GM19035 (cell line): ENCODE measurements around the gene PAPPA2.
"Not testable (repeated sequence)": the region's sequence is repeated elsewhere in the genome, so short reads cannot be mapped to it uniquely, and the experiment has no call there.

Experiments
- ATAC-seq: cut with Tn5 transposase; IDR thresholded peaks from one replicate; pipeline ENCODE4 v1.9.1; 2021; ENCODE audit not compliant: unreplicated experiment

Gene PAPPA2

DNA sequence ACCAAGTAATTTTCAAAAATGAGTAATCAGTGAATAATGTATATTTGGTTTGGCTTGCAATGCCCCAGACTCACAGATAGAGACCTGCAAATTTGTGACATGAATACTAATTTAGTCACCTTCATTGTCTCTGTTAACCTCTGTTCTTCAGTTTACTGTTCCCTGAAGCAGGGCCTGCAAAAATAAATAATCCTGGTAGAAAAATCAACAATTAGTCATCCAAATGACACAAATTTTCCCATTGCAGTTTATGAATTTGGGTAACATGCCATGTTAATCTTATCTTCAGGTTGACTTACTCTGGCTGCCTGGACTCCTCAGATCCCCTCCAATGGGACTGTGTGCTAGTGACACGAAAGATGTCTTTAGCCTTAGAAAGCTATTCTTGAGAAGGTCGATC lies 289.5 kb downstream of the PAPPA2 start:
- ATAC-seq, result no peak

DNA sequence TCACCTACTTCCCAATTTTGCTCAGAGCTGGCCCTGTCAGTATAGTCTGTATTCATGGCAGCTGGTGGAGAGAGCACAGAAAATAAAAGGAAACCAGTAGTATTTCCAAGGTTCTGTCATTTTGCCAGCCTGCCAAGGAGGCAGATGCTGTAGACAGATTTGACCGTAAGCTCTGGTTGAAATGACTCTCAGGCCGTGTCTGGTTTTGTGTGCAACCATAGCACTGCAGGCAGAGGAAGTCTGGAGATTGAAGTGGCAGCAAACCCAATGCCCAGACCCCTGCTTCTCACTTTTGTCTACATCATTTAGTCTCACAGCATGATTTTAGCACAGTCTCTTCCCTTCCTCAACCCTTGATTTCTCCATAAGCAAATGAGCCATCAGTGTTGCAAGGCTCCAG lies 291.7 kb downstream of the PAPPA2 start:
- no peak for ATAC-seq

DNA sequence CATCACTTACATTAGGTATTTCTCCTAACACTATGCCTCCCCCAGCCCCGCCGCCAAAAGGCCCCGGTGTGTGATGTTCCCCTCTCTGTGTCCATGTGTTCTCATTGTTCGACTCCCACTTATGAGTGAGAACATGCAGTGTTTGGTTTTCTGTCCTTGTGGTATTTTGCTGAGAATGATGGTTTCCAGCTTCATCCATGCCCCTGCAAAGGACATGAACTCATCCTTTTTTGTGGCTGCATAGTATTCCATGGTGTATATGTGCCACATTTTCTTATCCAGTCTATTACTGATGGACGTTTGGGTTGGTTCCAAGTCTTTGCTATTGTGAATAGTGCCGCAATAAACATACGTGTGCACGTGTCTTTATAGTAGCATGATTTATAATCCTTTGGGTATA lies 293.8 kb downstream of the PAPPA2 start:
- ATAC-seq, result not testable (repeated sequence)

DNA sequence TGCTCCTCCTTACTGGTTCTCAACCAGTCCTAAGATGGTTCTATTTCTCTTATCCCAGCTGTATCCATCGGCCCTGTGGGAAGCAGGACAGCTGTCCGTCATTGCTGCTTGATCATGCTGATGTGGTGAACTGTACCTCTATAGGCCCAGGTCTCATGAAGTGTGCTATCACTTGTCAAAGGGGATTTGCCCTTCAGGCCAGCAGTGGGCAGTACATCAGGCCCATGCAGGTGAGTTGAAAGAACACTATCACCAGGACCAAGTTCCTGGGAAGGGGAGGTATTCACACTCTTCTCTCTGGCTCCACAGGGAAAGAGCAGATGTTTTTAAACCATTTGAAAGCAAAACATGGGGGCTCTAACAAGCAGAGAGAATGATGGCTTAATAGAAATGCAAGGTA lies 302.6 kb downstream of the PAPPA2 start:
- no peak for ATAC-seq

DNA sequence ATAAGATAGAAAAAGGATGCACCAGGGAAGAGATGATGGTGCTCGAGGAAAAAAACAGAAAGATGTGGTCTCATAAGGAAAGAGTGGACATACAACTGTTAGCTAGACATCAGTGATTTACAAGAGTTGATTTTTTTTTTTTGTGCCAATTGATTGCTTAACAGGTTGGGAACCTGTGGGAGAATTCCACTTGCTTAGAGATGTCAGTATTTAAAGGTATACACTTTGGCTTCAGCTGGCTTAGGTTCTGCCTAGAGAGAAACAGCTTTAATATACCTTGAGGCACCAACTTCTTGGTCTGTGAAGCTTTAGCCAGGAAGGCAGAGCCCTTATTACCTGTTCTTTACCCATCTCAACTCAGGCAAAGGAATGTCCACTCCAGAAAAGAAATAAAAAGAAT lies 303.8 kb downstream of the PAPPA2 start:
- no peak for ATAC-seq

DNA sequence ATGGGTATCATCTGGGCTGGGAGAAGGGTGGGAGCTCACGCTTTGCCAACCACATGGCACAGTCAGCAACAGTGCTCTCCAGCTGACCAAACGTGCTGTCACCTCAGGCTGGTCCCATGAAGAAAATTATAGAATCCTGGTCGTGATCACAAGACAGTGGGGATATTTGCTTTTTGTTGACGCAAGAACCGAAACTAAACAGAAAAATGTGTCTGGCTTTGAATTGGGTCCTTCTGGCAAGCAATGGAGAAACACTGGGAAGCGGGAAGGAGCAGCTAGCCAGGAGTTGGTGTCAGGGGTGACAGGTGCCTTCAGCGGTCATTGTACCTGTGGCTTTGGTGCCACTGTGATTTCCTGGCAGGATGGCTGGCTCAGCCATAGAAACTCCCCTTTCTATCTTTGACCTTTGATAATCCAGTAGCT lies 304.8 kb downstream of the PAPPA2 start:
- ATAC-seq, result no peak

DNA sequence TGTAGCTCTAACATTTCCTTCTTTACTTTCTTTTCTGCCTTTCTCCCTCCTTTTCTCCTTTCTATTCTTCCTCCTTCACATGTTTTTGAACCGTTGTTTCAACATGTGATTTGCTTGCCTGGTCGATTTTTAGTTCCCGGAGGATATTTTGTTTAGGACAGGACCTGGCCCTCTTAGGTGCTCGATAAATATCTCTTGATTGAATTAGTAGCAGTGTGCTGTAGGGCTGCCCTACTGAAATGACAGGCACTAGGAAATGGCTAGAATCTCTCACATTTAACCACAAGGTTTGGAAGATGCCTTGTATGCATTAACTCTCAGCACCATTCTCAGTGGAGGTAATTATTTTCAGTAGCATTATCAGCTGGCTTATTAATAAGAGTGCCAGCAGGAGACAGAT lies 305.6 kb downstream of the PAPPA2 start:
- no peak for ATAC-seq

DNA sequence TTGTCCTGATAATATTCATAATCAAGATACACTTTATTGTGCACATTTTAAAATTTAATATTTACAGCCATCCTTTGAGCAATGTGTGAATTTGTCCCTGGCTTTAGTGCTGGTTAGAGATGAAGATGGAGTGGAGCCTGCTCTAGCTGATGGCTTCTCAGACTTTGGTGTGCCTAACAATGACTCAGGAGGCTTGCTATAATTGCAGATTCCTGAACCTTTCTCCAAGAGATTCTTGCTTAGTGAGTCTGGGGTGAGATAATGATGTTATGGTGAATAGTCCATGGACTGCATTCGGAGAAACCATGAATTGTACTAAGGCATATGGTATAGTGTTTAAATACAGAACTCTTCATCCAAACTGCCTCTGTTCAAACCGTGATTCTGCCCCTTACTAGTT lies 307.1 kb downstream of the PAPPA2 start:
- ATAC-seq, result no peak

DNA sequence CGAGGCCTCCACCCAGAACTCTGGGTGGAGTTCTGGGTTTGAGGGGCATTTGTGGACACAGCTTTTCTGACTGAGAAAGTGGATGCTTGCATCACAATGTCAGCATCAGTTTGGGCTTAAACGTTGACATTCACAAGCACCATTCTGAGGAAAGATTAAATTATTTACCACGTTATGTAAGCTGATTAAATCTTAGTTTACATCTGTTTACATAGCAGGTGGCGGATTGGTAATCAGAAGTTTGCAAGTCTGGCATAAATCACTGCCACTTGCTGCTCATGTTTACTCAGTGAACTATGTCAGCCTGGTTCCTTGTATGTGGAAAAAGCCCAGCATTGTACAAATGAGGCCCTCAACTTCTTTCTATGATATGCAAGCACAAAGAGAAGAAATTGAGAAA lies 310.1 kb downstream of the PAPPA2 start:
- ATAC-seq, result no peak

DNA sequence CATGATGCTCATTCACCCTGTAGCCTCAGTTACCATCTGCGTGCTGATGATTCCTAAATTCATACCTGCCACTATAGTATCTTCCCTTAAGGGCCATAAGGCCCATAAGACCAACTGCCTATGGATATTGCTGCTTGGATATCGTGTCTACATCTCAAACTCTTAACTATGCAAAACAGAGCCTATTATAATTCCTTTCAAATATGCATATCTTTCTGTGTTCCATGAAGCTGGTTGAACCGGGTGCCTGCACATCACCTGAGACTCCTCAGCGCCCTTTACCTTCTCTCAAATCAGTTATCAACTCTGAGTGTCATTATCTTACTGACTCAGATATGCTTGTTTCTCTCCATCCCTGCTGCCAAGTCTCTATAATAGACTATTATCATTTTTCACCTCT lies 311.2 kb downstream of the PAPPA2 start:
- ATAC-seq, result no peak

DNA sequence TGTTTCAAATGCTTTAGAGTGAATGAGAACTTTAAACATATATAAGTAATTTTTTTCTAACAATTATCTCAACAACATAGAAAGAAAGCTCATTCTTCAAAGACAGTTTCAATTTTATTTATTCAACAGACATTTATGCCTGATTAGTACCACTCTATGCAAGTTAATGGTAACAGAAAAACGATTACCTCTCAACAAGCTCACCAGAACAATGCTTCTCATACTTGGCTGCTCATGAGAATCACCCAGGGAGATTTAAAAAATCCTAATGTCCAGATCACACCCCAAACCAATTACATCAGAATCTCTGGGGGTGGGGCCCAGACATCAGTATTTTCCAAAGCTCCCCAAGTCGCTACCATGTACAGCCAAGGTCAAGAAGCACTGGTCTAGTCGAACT lies 312.4 kb downstream of the PAPPA2 start:
- ATAC-seq, result no peak

DNA sequence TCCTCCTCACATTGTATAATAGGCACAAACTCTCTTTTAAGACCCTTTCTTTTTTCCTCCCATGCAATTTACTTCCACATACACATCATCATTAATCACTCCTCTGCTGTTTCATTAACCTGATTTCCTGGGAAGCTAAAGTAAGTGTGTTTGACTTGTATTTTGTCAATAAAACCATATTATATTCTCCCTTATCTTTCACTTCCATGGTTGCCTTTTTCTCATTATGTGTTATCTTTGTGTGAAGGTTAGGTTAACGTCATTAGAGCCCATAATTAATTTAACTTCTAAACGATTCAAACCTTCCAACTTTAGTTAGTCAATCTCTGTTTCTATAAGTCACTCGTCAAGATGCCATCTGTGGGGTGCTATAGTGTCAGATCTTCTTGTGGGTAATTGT lies 313.0 kb downstream of the PAPPA2 start:
- ATAC-seq, result no peak

DNA sequence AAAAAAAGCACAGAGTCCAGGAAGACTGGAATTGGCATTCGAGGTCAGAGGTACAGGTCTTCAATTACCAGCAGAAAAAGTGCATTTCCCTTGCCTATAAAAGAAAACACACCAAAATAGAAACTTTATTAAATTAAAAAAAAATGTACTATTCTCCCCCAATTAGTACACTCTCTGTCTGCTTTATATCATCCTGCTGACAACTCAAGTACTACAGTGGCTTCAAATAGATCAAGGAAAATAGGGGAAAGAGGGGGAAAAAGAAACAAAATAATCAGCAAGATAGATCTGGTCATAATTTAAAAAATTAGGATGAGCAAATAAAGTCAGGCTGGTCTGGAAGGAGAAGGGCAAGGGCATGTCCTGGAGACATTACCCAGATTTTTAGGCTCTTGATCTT lies 315.1 kb downstream of the PAPPA2 start:
- ATAC-seq, result no peak

DNA sequence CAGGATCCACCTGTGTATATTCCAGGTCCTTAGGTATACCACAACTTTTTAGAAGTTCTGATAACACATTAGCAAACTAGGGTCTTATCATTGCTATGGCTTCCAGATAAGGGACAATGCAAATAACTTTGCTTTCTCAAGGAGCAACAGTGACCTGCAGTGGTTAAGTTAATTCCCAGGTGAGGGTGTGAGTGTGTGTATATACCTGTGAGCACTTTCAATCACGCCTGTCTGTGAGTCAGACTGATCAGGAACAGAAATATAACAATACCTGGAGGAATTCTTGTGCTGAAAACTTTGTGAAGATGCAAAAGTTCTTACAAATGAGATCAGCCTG lies 317.0 kb downstream of the PAPPA2 start:
- ATAC-seq, result no peak

DNA sequence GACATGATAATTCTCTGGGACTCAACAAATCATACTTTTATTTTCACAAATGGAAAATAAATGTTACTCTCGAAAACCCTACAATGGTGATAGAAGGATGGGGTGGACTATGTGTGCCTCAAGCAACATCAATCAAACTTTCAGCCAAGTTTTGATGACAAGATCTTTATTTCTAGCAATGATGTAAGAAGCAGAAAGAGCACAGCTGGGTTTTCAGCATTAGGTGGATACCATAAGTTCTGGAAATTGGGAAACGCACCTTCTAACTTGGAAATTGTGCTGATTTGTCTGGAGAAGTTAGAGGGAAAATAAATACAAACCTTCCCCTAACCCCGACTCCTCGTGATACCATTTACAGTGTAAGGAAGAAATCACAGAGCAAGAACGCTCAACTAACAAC lies 320.3 kb downstream of the PAPPA2 start:
- ATAC-seq, result no peak

DNA sequence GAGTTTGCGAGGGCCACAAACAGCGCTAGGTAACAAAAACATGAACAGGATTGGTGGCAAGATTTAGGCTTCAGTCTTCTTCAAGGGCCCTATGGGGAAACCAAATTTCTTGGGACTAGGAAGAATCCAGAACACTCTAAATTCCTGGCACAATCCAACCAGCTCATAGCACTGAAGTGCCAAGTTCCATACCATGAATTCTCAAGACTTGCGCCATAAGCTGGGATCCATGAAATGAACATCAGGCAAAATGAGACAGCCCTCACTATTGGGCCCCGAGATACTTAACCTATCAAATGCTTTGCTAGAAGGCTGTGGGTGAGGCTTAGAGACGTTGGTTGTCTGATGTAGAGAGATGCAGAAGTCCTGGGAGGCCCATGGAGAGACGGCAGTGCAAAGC lies 322.1 kb downstream of the PAPPA2 start:
- no peak for ATAC-seq

DNA sequence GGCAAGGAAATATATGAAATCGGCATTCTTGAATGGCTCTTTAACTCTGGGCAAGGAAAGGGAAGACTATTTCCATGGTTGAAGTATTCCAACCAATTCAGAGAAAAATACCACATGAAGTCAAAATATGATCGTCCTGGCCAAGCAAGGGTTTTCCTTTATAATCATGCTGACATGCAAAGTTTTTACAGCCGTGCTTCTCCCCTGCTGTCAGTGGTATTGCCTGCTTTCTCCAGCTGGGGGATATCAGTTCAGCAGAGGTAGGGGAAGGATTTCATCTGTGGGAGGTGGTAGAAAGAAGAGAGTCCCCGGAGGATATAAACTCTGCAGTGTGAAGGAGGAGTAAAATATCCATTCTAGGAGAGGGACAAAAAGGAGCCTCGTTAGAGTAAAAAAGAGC lies 322.8 kb downstream of the PAPPA2 start:
- peak; percentile 18 for ATAC-seq

DNA sequence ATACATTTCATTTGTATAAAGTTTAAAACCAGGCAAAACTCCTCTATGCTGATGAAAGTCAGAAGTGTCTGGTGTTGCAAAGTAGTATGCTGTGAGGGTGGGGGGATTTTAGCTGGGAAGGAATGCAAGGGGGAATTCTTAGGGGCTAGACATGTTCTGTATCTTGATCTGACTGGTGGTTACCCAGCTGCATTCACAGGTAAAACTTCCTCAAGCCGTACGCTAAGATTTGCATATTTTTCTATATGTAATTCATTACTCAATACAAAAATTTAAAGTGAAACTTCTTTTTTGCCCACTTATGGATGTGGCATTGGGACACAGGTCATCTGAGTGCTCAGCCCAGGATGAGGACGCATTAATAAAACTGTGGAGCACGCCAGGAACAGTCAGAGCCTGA lies 323.3 kb downstream of the PAPPA2 start:
- ATAC-seq, result peak; percentile 57

DNA sequence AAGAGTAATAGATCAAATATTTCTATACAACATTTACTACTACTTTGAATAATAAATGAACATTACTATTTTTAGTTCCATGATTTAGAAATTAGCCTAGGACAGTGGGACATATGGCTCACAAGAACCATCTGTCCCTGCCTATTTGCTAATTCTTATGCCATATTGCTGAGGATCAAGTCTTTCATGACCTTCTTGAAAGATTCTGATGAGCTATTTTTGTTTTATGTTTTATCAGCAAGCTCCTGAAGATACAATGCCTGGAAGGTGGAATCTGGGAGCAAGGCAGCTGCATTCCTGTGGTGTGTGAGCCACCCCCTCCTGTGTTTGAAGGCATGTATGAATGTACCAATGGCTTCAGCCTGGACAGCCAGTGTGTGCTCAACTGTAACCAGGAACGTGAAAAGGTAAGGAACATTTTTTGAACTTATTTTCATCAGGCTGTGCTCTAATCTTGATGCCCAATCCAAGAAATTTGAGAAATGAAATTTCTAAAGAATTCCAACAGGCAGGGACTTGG lies 326.7 kb downstream of the PAPPA2 start:
- ATAC-seq, result no peak

DNA sequence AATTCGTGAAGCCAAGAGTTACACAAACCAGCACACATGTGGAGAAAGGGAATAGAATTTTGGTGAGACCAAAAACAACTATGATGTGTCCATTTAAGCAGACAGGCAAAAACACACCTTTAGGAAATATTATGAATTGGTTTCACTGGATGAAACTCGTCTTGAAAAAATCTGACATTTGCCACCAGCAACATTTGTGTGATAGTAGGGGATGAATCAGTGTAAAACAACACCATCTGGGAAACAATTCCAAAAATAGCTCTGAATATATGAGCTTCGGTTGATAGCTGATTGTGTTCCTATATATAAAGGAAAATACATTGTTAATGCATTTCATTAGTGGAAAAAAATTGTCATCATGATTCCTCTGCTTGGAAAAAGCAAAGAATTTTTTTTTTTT lies 327.8 kb downstream of the PAPPA2 start:
- ATAC-seq, result no peak

DNA sequence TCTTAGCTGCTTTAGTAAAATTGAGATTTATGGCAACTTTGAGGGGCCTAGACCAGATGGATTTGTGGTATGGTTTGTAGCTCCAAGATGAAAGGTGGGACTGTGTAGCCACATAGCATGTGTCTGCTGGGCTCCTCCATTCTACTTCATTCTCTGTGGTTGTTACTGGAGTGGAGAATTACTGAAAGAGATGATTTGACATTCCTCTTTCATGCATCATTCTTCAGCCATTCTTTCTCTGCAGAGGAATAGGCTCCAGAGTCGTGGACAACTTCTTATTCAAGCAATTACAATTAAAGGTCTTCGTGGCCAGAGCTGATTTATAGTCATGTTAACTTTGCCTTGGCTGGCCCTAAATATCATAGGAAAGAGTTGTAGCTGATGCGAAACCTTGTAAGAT lies 328.9 kb downstream of the PAPPA2 start:
- no peak for ATAC-seq

DNA sequence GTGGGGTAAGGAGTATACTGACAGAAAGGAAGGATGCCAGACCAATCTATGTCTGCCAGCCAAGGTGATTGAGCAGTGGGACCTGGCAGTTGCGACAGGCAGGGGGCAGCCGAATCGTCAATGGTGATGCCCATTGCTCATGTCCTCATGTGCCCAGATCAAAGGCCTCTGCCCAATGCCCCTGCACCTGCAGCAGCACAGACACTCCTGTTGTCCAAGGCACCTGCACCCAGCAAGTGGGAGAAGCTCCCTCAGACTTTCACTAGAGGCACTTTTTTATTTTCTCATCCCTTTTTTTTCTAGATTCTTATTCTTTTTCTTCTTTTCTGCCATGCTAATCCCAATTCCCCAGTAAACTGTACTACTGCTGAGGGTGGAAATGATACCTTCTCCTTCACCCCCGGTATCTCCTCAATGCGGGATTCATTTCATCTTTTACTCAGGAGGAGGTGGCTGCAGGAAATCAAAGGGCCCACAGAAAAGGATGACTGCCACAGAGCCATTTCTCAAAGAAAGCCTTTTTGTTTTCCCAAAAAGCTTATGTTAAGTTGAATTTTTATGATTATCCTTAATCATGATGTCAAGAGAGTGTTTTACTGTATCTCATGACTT lies 332.0 kb downstream of the PAPPA2 start:
- no peak for ATAC-seq

DNA sequence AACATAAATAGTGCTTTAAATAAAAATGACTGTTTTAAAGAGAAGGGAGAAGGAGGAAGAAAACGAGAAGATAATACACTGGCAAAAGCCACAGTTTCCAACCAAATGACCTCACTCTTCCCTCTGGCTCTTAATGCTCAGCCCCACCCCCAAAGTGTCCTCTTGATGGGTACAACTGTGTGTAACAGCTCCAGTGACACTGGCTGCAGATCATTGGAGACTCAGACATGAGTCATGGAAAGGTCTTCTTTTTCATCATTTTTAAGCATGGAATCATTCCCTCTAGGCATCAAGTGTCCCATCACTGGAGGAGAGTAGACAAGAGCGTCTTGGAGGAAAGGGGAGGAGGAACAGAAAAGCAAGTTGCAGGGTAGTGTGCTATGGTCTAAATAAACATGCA lies 333.0 kb downstream of the PAPPA2 start:
- no peak for ATAC-seq

DNA sequence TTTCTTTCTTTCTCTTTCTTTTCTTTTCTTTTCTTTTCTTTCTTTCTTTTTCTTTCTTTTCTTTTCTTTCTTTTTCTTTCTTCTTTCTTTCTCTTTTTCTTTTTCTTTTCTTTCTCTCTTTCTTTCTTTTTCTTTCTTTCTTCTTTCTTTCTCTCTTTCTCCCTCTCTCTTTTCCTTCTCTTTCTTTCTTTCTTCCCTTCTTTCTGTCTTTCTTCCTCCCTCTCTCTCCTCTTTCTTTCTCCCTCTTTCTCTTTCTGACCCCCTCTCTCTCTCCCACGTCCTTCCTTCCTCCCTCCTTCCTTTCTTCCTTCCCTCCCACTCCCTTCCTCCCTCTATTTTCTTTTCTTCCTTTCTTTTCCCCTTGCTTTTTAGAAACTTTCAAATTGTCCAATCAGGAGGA lies 333.6 kb downstream of the PAPPA2 start:
- ATAC-seq, result no peak
